Heart right ventricle (tissue), 16 donors: ENCODE measurements around the gene NTN3. TPM values are rescaled to one million over a fixed set of nuclear protein-coding genes. Genes with fewer than 3 reads are reported as not detected.
A peak's percentile ranks its signal among the peaks of the same experiment; 100 is the strongest.

Source experiments
- ATAC-seq, 8 donors: fragments of 200-7000 bp; cut with Tn5 transposase; one replicate each; pipeline ENCODE4 v1.9.1; 2020; ENCODE audit warnings: mild to moderate bottlenecking in 8 of 8, moderate library complexity in 8 of 8, moderate number of reproducible peaks in 1 of 8
- DNase-seq, 2 donors: peaks; one replicate each; pipeline ENCODE4 v3.0.0-alpha.2; 2020
- H3K27ac ChIP-seq, 10 donors: fragments of 200-600 bp; sonication (generic) in 2 of 10; one replicate each; pipeline versions ENCODE4 v1.5.0 to v1.8.0; 2020 to 2022; ENCODE audit warnings: mild to moderate bottlenecking in 3 of 10
- H3K27me3 ChIP-seq, 7 donors: fragments of 200-600 bp; one replicate each; pipeline ENCODE4 v1.8.0; 2021 to 2022; ENCODE audit warnings: mild to moderate bottlenecking in 2 of 7
- H3K36me3 ChIP-seq, 9 donors: fragments of 200-600 bp; sonication (generic) in 1 of 9; one replicate each; pipeline versions ENCODE4 v1.5.0 to v1.8.0; 2020 to 2022; ENCODE audit warnings: mild to moderate bottlenecking in 2 of 9
- H3K4me1 ChIP-seq, 9 donors: fragments of 200-600 bp; sonication (generic) in 1 of 9; one replicate each; pipeline versions ENCODE4 v1.5.0 to v1.8.0; 2020 to 2022; ENCODE audit warnings: mild to moderate bottlenecking in 4 of 9
- H3K4me3 ChIP-seq, 10 donors: fragments of 200-600 bp; sonication (generic) in 2 of 10; one replicate each; pipeline versions ENCODE4 v1.5.0 to v1.8.0; 2020 to 2022; ENCODE audit warnings: mild to moderate bottlenecking in 7 of 10, moderate library complexity in 2 of 10
- H3K9me3 ChIP-seq, 11 donors: fragments of 200-600 bp in 10 of 11; sonication (generic) in 2 of 11; one replicate each; pipeline versions ENCODE4 v1.5.0 to v1.8.0; 2013 to 2022; ENCODE audit warnings: mild to moderate bottlenecking in 2 of 11, control low read depth in 1 of 11, moderate library complexity in 1 of 11
- CTCF ChIP-seq, 9 donors: fragments of 200-600 bp; sonication (generic) in 2 of 9; IDR thresholded peaks; one replicate each; pipeline versions ENCODE4 v1.5.0 to v1.8.0; 2021 to 2022; ENCODE audit warnings: antibody characterized with exemption in 9 of 9, mild to moderate bottlenecking in 5 of 9, moderate library complexity in 1 of 9
- WGBS, 2 donors: extraction: QIAGEN DNeasy Blood & Tissue Kit; methylation state at CpG; one replicate each; pipeline ENCODE4 v1.1.7; 2013; ENCODE audit warnings: inconsistent platforms in 1 of 2; 5-methylcytosine and 5-hydroxymethylcytosine counted together
- intact Hi-C, 10 donors: fragments of 100-400 bp; cut with DNase I; formaldehyde crosslinking; loops; one replicate each; pipeline versions ENCODE4 v1.11.1 to v1.14.2; 2022
- polyA plus RNA-seq, 2 donors: library from polyadenylated mRNA; stranded (reverse); fragments of 200-250 nt; gene quantifications; one replicate each; pipeline ENCODE4 v1.2.3, GENCODE V29; 2013
- total RNA-seq, 10 donors: library from RNA; stranded (reverse); fragmentation: NEBNext Ultra II Directional in 3 of 10; extraction: Animal tissue kit (Norgen Biotek cat#: 25700) in 3 of 10; gene quantifications; one replicate each; pipeline versions ENCODE4 v1.2.1 to v1.2.4, GENCODE V29; 2021 to 2023
- donor health status: Arrhythmogenic right ventricular cardiomyopathy.
- donor health status: ischemic (EF 13 %, LVEDD 7.1; RV severe dilation, severe dysfunction).
- donor health status: healthy with polysubstance abuse.
- donor health status: DM: no; HTN: yes; CAD: no.
- donor health status: DM: no; HTN: no; CAD: no.
- donor health status: ischemic (EF 25% LVEDD 6.9; RV normal size, moderate dysfunction).
- donor health status: ischemic (EF 25% LVEDD 5.7; RV mildly dilated, moderate dysfunction).
- donor health status: healthy.
- donor health status: DM: yes; HTN: yes; CAD: no.
- donor health status: Ischemic cardiomyopathy.
- donor health status: ischemic (EF 35%, LVEDD 5.7; RV mildly dilated, moderate dysfunction).
- donor health status: nonischemic (EF 11% LVEDD 7.7; RV severe dilation, severe dysfunction).
- donor health status: DM: yes; HTN: yes; CAD: no.
- donor health status: PGD.
- donor health status: ischemic (EF 29% LVEDD 5.4; RV normal size, mild dysfunction).
- donor health status: nonischemic (EF 23%, LVEDD 6.1; RV moderate dilation, normal function).

Gene NTN3
- total and polyA plus RNA-seq, 12 donors, result 0.12 to 0.18 (median 0.17) TPM; not detected in 9

GRCh38 chr16:2428051-2428783, 42.9 kb upstream of the NTN3 start:
- DNase-seq (peak; percentile 16 to 33), ATAC-seq (peak in 7 of 8 donors; percentile 6 to 61 (median 25))
- Histone ChIP-seq H3K36me3 (peaks cover 0 to 20% (median 0%) of the 10 kb centered on the region in 9 donors), H3K27me3 (no peaks in the 10 kb centered on the region), H3K4me1 (peaks cover 6 to 22% (median 19%) of the 10 kb centered on the region in 9 donors), H3K27ac (peak overlapping the region in 8 of 10 donors; percentile 26 to 89 (median 72)), H3K4me3 (peak overlapping the region; percentile 41 to 98 (median 80)), H3K9me3 (no peaks in the 10 kb centered on the region)
- peak in 7 of 9 donors; percentile 14 to 52 (median 31) for TF ChIP-seq CTCF (IDR thresholded peaks at IDR 0.05)
- WGBS, 2 donors, result 29 to 34% methylated on average over 28 of the region's 28 CpGs
- intact Hi-C loops, result loop anchor here in 7 of 10 donors (5.0 to 10.0 kb wide), 6 partner anchors 69 to 161 kb away; partner anchors contain the start of genes ABCA3 (in 2 of the 7) and RNPS1 (in 1 of the 7)

GRCh38 chr16:2428784-2429033, 42.4 kb upstream of the NTN3 start:
- peak overlapping the region in 9 of 10 donors; percentile 17 to 89 (median 71) for H3K27ac ChIP-seq
- DNase-seq (no peak), ATAC-seq (peak in 7 of 8 donors; percentile 27 to 71 (median 41))
- no peaks in the 10 kb centered on the region for H3K27me3 ChIP-seq
- H3K36me3 ChIP-seq, result peaks cover 0 to 25% (median 0%) of the 10 kb centered on the region in 9 donors
- peak overlapping the region; percentile 41 to 98 (median 80) for H3K4me3 ChIP-seq
- H3K9me3 ChIP-seq, result no peaks in the 10 kb centered on the region
- WGBS, 2 donors, result 1 to 2% methylated on average over 24 of the region's 24 CpGs
- no peak for TF ChIP-seq CTCF (IDR thresholded peaks at IDR 0.05)
- intact Hi-C loops, result loop anchor here in 8 of 10 donors (1.0 to 10.0 kb wide), 7 partner anchors 41 to 161 kb away; partner anchors contain the start of genes ABCA3 (in 2 of the 8) and RNPS1 (in 1 of the 8)
- H3K4me1 ChIP-seq, result peaks cover 6 to 22% (median 19%) of the 10 kb centered on the region in 9 donors

GRCh38 chr16:2429034-2429770, 41.9 kb upstream of the NTN3 start, which contains the start of gene CCNF:
CCNF (plus strand) TSS chr16:2429447; CDS start chr16:2429482, 35 bp downstream.
- intact Hi-C loops, result loop anchor here in 8 of 10 donors (1.0 to 10.0 kb wide), 7 partner anchors 40 to 162 kb away; partner anchors contain the start of genes ABCA3 (in 2 of the 8) and RNPS1 (in 1 of the 8)
- Histone ChIP-seq H3K4me1 (peaks cover 6 to 22% (median 19%) of the 10 kb centered on the region in 9 donors), H3K27ac (peak within 1 kb of the TSS in 9 of 10 donors; percentile 50 to 89 (median 77)), H3K36me3 (peaks cover 0 to 29% (median 0%) of the 10 kb centered on the region in 9 donors), H3K4me3 (peak within 1 kb of the TSS; percentile 41 to 98 (median 84)), H3K9me3 (no peaks in the 10 kb centered on the region), H3K27me3 (no peaks in the 10 kb centered on the region)
- TF ChIP-seq CTCF (IDR thresholded peaks at IDR 0.05), result peak in 3 of 9 donors; percentile 12 to 32 (median 22)
- peak; percentile 97 to 99 (median 99) for ATAC-seq
- WGBS, 2 donors, result 0 to 1% methylated on average over 72 to 103 of the region's 103 CpGs
- DNase-seq, result peak; percentile 97 to 99
